Measurements from ENCODE around the gene MYADML2. TPM values are rescaled to one million over a fixed set of nuclear protein-coding genes. Genes with fewer than 3 reads are reported as not detected.
A peak's percentile ranks its signal among the peaks of the same experiment; 100 is the strongest.

Gene MYADML2
- total and polyA plus RNA-seq, 2 experiments from 2014 or later, result 0.70 to 1.7 TPM

- H4K20me1 ChIP-seq (replicated peaks; ENCODE audit: insufficient read depth), result peaks cover 19% of the 10 kb centered on the region
- no peak for TF ChIP-seq NANOG (IDR thresholded peaks at IDR 0.05; ENCODE audit: borderline replicate concordance)
- no peak for TF ChIP-seq ETS1 (IDR thresholded peaks at IDR 0.05)
- no peak for TF ChIP-seq CREB1 (CRISPR knock-in tag; IDR thresholded peaks at IDR 0.05; ENCODE audit: low read depth)
- no peak for TF ChIP-seq ZNF331 (CRISPR knock-in tag; IDR thresholded peaks at IDR 0.05; ENCODE audit: low read depth)
- H3K9me2 ChIP-seq (ENCODE audit: insufficient read depth), result no peaks in the 10 kb centered on the region
- peak overlapping the region; percentile 95 for H3K27ac ChIP-seq (ENCODE audit: low read depth)
- H3K27ac Mint-ChIP-seq, result peak overlapping the region; percentile 100
- H3K4me1 Mint-ChIP-seq, result peaks cover 47% of the 10 kb centered on the region
- H3K27me3 Mint-ChIP-seq (ENCODE audit: insufficient read depth, low read depth, poor library complexity), result peaks cover 32% of the 10 kb centered on the region
- DNase-seq (ENCODE audit: low spot score) (peak; percentile 84), ATAC-seq (peak; percentile 22)
- peaks cover 3% of the 10 kb centered on the region; the same call in 1 of the 2 replicates for H3K27me3 ChIP-seq (ENCODE audit: insufficient read depth)
- H3K4me3 ChIP-seq, result peak overlapping the region; percentile 53
- H3K36me3 ChIP-seq (ENCODE audit: insufficient read depth), result no peaks in the 10 kb centered on the region; the same call in 1 of the 2 replicates
- peaks cover 26% of the 10 kb centered on the region; the same call in 1 of the 2 replicates for H3K4me1 ChIP-seq (ENCODE audit: insufficient read depth)
- no peaks in the 10 kb centered on the region; the same call in 2 of the 3 replicates for H3K9me3 Mint-ChIP-seq
- peaks cover 33% of the 10 kb centered on the region for H3K36me3 Mint-ChIP-seq (ENCODE audit: low read depth)
- no peak overlapping the region for H2AFZ ChIP-seq
- peak overlapping the region; percentile 85 for H3K4me3 Mint-ChIP-seq
- peaks cover 30% of the 10 kb centered on the region for H3F3A ChIP-seq (replicated peaks; ENCODE audit: low read depth)
- peak overlapping the region; percentile 96 for H3K4me2 ChIP-seq
- peaks cover 77% of the 10 kb centered on the region for H3K79me2 ChIP-seq (replicated peaks; ENCODE audit: insufficient read depth)
Observed at GRCh38 chr17:81923302-81924260, 23.5 kb downstream of the MYADML2 start.

- peak overlapping the region; percentile 85 for H3K4me3 Mint-ChIP-seq
- H3K4me2 ChIP-seq, result peak overlapping the region; percentile 64; the same call in 1 of the 2 replicates
- peaks cover 19% of the 10 kb centered on the region for H4K20me1 ChIP-seq (replicated peaks; ENCODE audit: insufficient read depth)
- ATAC-seq, result no peak
- H3K36me3 Mint-ChIP-seq (ENCODE audit: low read depth), result peaks cover 33% of the 10 kb centered on the region
- peak overlapping the region; percentile 95 for H3K27ac ChIP-seq (ENCODE audit: low read depth)
- peaks cover 37% of the 10 kb centered on the region for H3K27me3 Mint-ChIP-seq (ENCODE audit: insufficient read depth, low read depth, poor library complexity)
- H3K27ac Mint-ChIP-seq, result peak overlapping the region; percentile 100
- no peak for DNase-seq (ENCODE audit: low spot score)
- H3K9me2 ChIP-seq (ENCODE audit: insufficient read depth), result no peaks in the 10 kb centered on the region
- no peak overlapping the region for H2AFZ ChIP-seq
- H3K4me1 ChIP-seq (ENCODE audit: insufficient read depth), result peaks cover 26% of the 10 kb centered on the region; the same call in 1 of the 2 replicates
- H3K4me1 Mint-ChIP-seq, result peaks cover 47% of the 10 kb centered on the region
- no peaks in the 10 kb centered on the region; the same call in 1 of the 2 replicates for H3K36me3 ChIP-seq (ENCODE audit: insufficient read depth)
- no peaks in the 10 kb centered on the region for H3K27me3 ChIP-seq (ENCODE audit: insufficient read depth)
- H3K9me3 Mint-ChIP-seq, result no peaks in the 10 kb centered on the region; the same call in 2 of the 3 replicates
- TF ChIP-seq EZH2 (IDR thresholded peaks at IDR 0.05; ENCODE audit: low read depth, unreplicated experiment) (no peak), POLR2AphosphoS5 (IDR thresholded peaks at IDR 0.05; ENCODE audit: low read depth) (no peak), REST (IDR thresholded peaks at IDR 0.05; ENCODE audit: unreplicated experiment) (no peak)
- peaks cover 33% of the 10 kb centered on the region for H3F3A ChIP-seq (replicated peaks; ENCODE audit: low read depth)
- peak overlapping the region; percentile 53; the same call in 1 of the 2 replicates for H3K4me3 ChIP-seq
- H3K79me2 ChIP-seq (replicated peaks; ENCODE audit: insufficient read depth), result peaks cover 77% of the 10 kb centered on the region
Observed at GRCh38 chr17:81922566-81923301, 24.3 kb downstream of the MYADML2 start.

Measured in GM23338 (cell line).